ENCODE results near the gene B4GALNT1. TPM values are rescaled to one million over a fixed set of nuclear protein-coding genes. Genes with fewer than 3 reads are reported as not detected.

B4GALNT1 gene
- total RNA-seq, 1 experiment from 2014 or later, result 4.2 TPM

- no peaks in the 10 kb centered on the region for H3K9me3 Mint-ChIP-seq (ENCODE audit: unreplicated experiment)
- H3K36me3 Mint-ChIP-seq (ENCODE audit: insufficient read depth, unreplicated experiment), result no peaks in the 10 kb centered on the region
- no peaks in the 10 kb centered on the region for H3K36me3 ChIP-seq (ENCODE audit: control insufficient read depth, insufficient read depth, low read length)
- no peaks in the 10 kb centered on the region for H3K9me3 ChIP-seq
- intact Hi-C loops (cut with micrococcal nuclease; ENCODE audit: unreplicated experiment), result no loop called here
- BruUV-seq (replicated peaks), result no TSS peak
- no peak overlapping the region for H3K27ac Mint-ChIP-seq (ENCODE audit: unreplicated experiment)
- H3K4me3 Mint-ChIP-seq (ENCODE audit: unreplicated experiment), result no peak overlapping the region
- CTCF ChIA-PET, result no interaction called here
- no peak overlapping the region for H3K4me3 ChIP-seq (ENCODE audit: low read depth, low read length)
- POLR2A ChIA-PET, result no interaction called here
- H3K4me1 ChIP-seq, result no peaks in the 10 kb centered on the region; the same call in 1 of the 2 replicates
- peaks cover 13% of the 10 kb centered on the region for H3K27me3 Mint-ChIP-seq (ENCODE audit: insufficient read depth, unreplicated experiment)
- no peak for DNase-seq
- H3K4me1 Mint-ChIP-seq (ENCODE audit: low read depth, unreplicated experiment), result peaks cover 7% of the 10 kb centered on the region
- H3K27me3 ChIP-seq (replicated peaks; ENCODE audit: control insufficient read depth, insufficient read depth, low read length), result peaks cover 4% of the 10 kb centered on the region
- no peak for TF ChIP-seq CTCF (IDR thresholded peaks at IDR 0.05; ENCODE audit: insufficient read depth in 1 of 2, low read depth in 1 of 2, low read length in 1 of 2, severe bottlenecking in 1 of 2, unreplicated experiment in 1 of 2)
Observed at GRCh38 chr12:57617942-57618341, 15.1 kb downstream of the B4GALNT1 start.

DNA sequence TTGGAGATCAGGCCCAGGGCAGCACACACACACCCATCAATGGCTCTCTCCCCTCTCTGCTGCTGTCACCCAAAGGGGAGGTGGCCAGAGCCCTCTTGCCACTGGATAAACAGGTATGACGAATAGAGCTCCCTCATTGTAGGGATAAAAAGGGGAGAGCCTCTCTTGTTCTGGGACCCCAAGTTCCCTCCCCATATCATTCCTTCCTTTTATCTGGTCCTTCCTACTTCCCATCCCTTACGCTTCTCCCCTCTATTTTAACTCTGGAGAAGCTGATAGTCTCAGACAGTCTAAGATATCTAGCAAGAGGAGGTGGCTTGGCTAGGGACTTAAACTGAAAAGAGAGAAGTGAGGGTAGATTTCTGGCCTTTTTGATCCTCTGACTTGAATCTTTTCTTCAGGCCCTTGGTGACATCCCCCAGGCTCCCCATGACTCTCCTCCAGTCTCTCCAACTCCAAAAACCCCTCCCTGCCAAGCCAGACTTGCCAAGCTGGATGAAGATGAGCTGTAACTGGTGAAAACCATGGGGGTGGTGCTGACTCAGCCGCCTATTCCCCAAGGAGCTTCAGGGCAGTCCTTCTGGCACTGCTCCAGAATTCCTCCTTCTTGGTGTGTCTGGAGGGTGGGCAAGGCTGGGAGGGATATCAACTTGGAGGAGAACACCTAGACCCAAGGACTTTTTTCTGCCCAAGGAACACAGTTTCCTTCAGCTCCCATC lies 16.5 kb downstream of the B4GALNT1 start:
- peaks cover 4% of the 10 kb centered on the region for H3K27me3 ChIP-seq (replicated peaks; ENCODE audit: control insufficient read depth, insufficient read depth, low read length)
- Mint-ChIP-seq H3K36me3 (ENCODE audit: insufficient read depth, unreplicated experiment) (no peaks in the 10 kb centered on the region), H3K4me1 (ENCODE audit: low read depth, unreplicated experiment) (no peaks in the 10 kb centered on the region), H3K4me3 (ENCODE audit: unreplicated experiment) (no peak overlapping the region), H3K27ac (ENCODE audit: unreplicated experiment) (no peak overlapping the region), H3K9me3 (ENCODE audit: unreplicated experiment) (no peaks in the 10 kb centered on the region), H3K27me3 (ENCODE audit: insufficient read depth, unreplicated experiment) (peaks cover 7% of the 10 kb centered on the region)
- no peaks in the 10 kb centered on the region for H3K36me3 ChIP-seq (ENCODE audit: control insufficient read depth, insufficient read depth, low read length)
- H3K9me3 ChIP-seq, result no peaks in the 10 kb centered on the region
- intact Hi-C loops (cut with micrococcal nuclease; ENCODE audit: unreplicated experiment), result no loop called here
- ChIA-PET POLR2A (no interaction called here), CTCF (interaction anchor here (1.9 kb wide), 1 partner anchor 33 kb away, joined by 4 read pairs; no protein-coding TSS in a partner anchor)
- H3K4me3 ChIP-seq (ENCODE audit: low read depth, low read length), result no peak overlapping the region
- BruUV-seq (replicated peaks), result no TSS peak
- no peak for DNase-seq
- no peaks in the 10 kb centered on the region; the same call in 1 of the 2 replicates for H3K4me1 ChIP-seq
- TF ChIP-seq CTCF (IDR thresholded peaks at IDR 0.05; ENCODE audit: insufficient read depth in 1 of 2, low read depth in 1 of 2, low read length in 1 of 2, severe bottlenecking in 1 of 2, unreplicated experiment in 1 of 2), result no peak

DNA sequence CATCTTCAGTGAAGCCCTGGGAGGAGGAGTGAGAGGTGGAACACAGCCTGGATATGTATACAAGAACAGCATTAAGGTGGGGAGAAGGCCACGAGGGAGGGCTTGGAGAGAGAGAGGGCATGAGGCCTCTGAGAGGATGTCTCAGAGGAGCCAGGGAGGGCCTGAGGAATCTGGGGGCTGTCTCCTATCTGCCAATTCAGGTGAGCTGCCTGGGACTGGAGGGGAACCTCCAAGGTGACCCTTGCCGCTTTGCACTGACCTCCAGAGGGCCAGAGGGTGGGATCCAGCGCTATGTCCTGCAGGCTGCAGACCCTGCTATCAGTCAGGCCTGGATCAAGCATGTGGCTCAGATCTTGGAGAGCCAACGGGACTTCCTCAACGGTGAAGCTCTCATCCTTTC lies 17.4 kb downstream of the B4GALNT1 start:
- Histone ChIP-seq H3K9me3 (no peaks in the 10 kb centered on the region), H3K4me3 (ENCODE audit: low read depth, low read length) (no peak overlapping the region), H3K4me1 (no peaks in the 10 kb centered on the region), H3K36me3 (ENCODE audit: control insufficient read depth, insufficient read depth, low read length) (no peaks in the 10 kb centered on the region), H3K27me3 (replicated peaks; ENCODE audit: control insufficient read depth, insufficient read depth, low read length) (peaks cover 4% of the 10 kb centered on the region)
- no peak overlapping the region for H3K4me3 Mint-ChIP-seq (ENCODE audit: unreplicated experiment)
- H3K27ac Mint-ChIP-seq (ENCODE audit: unreplicated experiment), result no peak overlapping the region
- intact Hi-C loops (cut with micrococcal nuclease; ENCODE audit: unreplicated experiment), result no loop called here
- H3K27me3 Mint-ChIP-seq (ENCODE audit: insufficient read depth, unreplicated experiment), result peaks cover 4% of the 10 kb centered on the region
- ChIA-PET POLR2A (no interaction called here), CTCF (interaction anchor here (1.9 kb wide), 1 partner anchor 32 kb away, joined by 4 read pairs; no protein-coding TSS in a partner anchor)
- no peak for DNase-seq
- no peaks in the 10 kb centered on the region for H3K9me3 Mint-ChIP-seq (ENCODE audit: unreplicated experiment)
- no peaks in the 10 kb centered on the region for H3K36me3 Mint-ChIP-seq (ENCODE audit: insufficient read depth, unreplicated experiment)
- TF ChIP-seq CTCF (IDR thresholded peaks at IDR 0.05; ENCODE audit: insufficient read depth in 1 of 2, low read depth in 1 of 2, low read length in 1 of 2, severe bottlenecking in 1 of 2, unreplicated experiment in 1 of 2), result no peak
- H3K4me1 Mint-ChIP-seq (ENCODE audit: low read depth, unreplicated experiment), result no peaks in the 10 kb centered on the region
- BruUV-seq (replicated peaks), result no TSS peak
